Osteoblast (primary cell): Measurements from ENCODE around the gene SPRR3. TPM values are rescaled to one million over a fixed set of nuclear protein-coding genes. Genes with fewer than 3 reads are reported as not detected.

Experiments used
- DNase-seq: peaks from one replicate; pipeline ENCODE4 v3.0.0; 2011; ENCODE audit warnings: low spot score, mixed read lengths; ENCODE audit not compliant: insufficient read length; ENCODE audit errors: missing footprints
- H2AFZ ChIP-seq: 2 replicates; pipeline ENCODE4 v1.6.0; 2011; ENCODE audit warnings: mild to moderate bottlenecking, low read length
- H3K27ac ChIP-seq: 2 replicates; pipeline ENCODE4 v1.5.1; 2011; ENCODE audit warnings: mild to moderate bottlenecking, low read depth, low read length, moderate library complexity
- H3K27me3 ChIP-seq: 2 replicates; pipeline ENCODE4 v1.6.0; 2012; ENCODE audit warnings: mild to moderate bottlenecking, control low read depth, inconsistent platforms, low read length, moderate library complexity; ENCODE audit not compliant: insufficient read depth
- H3K36me3 ChIP-seq: 2 replicates; pipeline ENCODE4 v1.5.1; 2011; ENCODE audit warnings: mild to moderate bottlenecking, low read length, control low read depth, moderate library complexity; ENCODE audit not compliant: insufficient read depth
- H3K4me1 ChIP-seq: 2 replicates; pipeline ENCODE4 v1.5.1; 2011; ENCODE audit warnings: mild to moderate bottlenecking, low read length, control low read depth, moderate library complexity; ENCODE audit not compliant: insufficient read depth
- H3K4me2 ChIP-seq: 2 replicates; pipeline ENCODE4 v1.6.0; 2011; ENCODE audit warnings: mild to moderate bottlenecking, low read length; ENCODE audit not compliant: insufficient read depth
- H3K4me3 ChIP-seq: fragments of 200-600 bp; sonication (generic); 3 replicates; pipeline ENCODE4 v1.5.1; 2012; ENCODE audit warnings: mild to moderate bottlenecking, low read length, inconsistent platforms; ENCODE audit not compliant: insufficient read depth
- H3K79me2 ChIP-seq: 2 replicates; pipeline ENCODE4 v1.6.0; 2012; ENCODE audit warnings: mild to moderate bottlenecking, low read length, control low read depth, inconsistent platforms; ENCODE audit not compliant: insufficient read depth
- H3K9me3 ChIP-seq: 2 replicates; pipeline ENCODE4 v1.5.1; 2011; ENCODE audit warnings: low read depth, low read length, control low read depth
- H4K20me1 ChIP-seq: 2 replicates; pipeline ENCODE4 v1.6.0; 2012; ENCODE audit warnings: mild to moderate bottlenecking, low read length, control low read depth; ENCODE audit not compliant: insufficient read depth
- small RNA-seq: library from RNA; depleted of rRNA; stranded (forward); fragments of <200 nt; gene quantifications from one replicate; pipeline ENCODE3, GENCODE V24; 2012
- total RNA-seq: library from RNA; depleted of rRNA; stranded (reverse); fragments of >200 nt; gene quantifications from 2 replicates; pipeline ENCODE4 v1.2.3, GENCODE V29; 2012
- TF ChIP-seq, protein P1 (sequence below): IDR thresholded peaks from 2 replicates; pipeline ENCODE4 v1.5.1; 2011; ENCODE audit warnings: mild to moderate bottlenecking, low read depth, low read length, moderate library complexity; ENCODE audit errors: extremely low read depth

The SPRR3 gene
- total RNA-seq, 1 donor, result not detected

DNA sequence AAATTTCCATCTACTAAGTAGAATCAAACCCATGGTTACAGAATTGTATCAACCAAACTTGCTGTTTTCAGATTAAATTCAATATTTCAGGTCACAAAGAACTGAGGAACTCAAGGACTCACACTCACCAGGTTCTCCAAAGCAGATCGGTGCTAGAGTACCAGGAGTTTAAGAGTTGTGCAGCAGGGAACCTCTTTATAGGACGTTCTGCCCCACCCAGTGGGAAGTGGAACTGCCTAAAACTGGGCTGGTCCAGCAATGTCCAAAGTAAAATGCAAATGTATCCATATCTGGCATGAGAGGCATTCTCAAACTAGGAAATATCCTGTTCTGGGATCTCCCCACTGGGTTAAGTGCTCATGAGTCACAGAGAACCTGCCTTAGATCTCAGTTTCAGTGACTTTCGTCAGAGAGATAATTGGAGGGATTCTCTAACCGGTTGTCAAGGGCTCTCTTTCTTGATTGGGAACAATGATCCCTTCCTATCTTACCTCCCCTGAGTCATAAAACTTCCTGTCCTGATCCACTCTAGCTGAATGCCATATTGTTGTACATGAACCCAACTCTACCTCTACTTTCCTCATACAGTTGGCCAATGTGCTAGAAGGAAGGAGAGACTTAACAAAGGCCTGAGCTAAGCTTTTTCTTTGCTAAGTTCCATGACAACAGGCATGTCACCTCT, 39.5 kb downstream of the SPRR3 start, which contains the start of gene SPRR2D:
Gene SPRR2D, minus strand, starts transcription at position 171 of the 682 bp plus-strand sequence. CDS start 774 bp downstream, outside the sequence.
- Histone ChIP-seq H3K9me3 (no peaks in the 10 kb centered on the region), H3K27me3 (no peaks in the 10 kb centered on the region), H2AFZ (no peak within 1 kb of the TSS), H3K4me2 (no peak within 1 kb of the TSS), H3K36me3 (no peaks in the 10 kb centered on the region), H3K4me1 (no peaks in the 10 kb centered on the region), H3K4me3 (no peak within 1 kb of the TSS), H3K79me2 (no peaks in the 10 kb centered on the region), H3K27ac (no peak within 1 kb of the TSS), H4K20me1 (no peaks in the 10 kb centered on the region)
- TF ChIP-seq, protein P1, sequence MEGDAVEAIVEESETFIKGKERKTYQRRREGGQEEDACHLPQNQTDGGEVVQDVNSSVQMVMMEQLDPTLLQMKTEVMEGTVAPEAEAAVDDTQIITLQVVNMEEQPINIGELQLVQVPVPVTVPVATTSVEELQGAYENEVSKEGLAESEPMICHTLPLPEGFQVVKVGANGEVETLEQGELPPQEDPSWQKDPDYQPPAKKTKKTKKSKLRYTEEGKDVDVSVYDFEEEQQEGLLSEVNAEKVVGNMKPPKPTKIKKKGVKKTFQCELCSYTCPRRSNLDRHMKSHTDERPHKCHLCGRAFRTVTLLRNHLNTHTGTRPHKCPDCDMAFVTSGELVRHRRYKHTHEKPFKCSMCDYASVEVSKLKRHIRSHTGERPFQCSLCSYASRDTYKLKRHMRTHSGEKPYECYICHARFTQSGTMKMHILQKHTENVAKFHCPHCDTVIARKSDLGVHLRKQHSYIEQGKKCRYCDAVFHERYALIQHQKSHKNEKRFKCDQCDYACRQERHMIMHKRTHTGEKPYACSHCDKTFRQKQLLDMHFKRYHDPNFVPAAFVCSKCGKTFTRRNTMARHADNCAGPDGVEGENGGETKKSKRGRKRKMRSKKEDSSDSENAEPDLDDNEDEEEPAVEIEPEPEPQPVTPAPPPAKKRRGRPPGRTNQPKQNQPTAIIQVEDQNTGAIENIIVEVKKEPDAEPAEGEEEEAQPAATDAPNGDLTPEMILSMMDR, result no peak
- DNase-seq, result peak; percentile 4

DNA sequence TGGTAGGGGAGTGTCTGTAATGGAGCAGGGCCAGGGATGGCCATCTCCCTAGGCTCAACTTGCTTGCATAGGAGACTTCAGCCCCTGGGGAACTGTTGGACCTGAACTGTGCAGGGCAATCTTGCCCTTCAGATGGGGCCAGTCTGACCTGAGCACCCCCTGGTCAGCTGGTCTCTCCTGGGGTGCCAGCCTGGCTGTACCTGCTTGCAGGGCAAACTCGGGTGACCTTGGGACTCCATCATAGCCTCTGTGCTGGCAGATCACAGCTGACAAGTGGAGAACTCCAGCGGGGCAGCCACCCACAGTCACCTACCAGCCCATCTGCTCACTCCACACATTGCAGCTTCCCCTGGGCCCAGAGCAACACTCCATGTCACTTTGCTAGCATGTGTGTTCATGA, 47.7 kb downstream of the SPRR3 start:
- no peak overlapping the region for H2AFZ ChIP-seq
- no peak overlapping the region for H3K4me2 ChIP-seq
- no peak for DNase-seq
- no peaks in the 10 kb centered on the region for H3K27me3 ChIP-seq
- no peaks in the 10 kb centered on the region for H3K4me1 ChIP-seq
- H3K36me3 ChIP-seq, result no peaks in the 10 kb centered on the region
- TF ChIP-seq, protein P1, result no peak
- no peak overlapping the region for H3K27ac ChIP-seq
- no peaks in the 10 kb centered on the region for H3K9me3 ChIP-seq
- no peaks in the 10 kb centered on the region for H3K79me2 ChIP-seq
- H4K20me1 ChIP-seq, result no peaks in the 10 kb centered on the region
- H3K4me3 ChIP-seq, result no peak overlapping the region

Small RNAs within 50 kb of the gene (small RNA-seq; reads per million reads assigned to genes)
- gene AL356867.1 (not detected), gene RF00322 (not detected), gene SPRR1A (not detected)

Other genes starting within 250 kb of the SPRR3 start
- not detected in 2 replicates for gene KPRP, start 243.7 kb upstream of the SPRR3 start, total RNA-seq
- not detected in 2 replicates for gene LCE1F, start 226.6 kb upstream of the SPRR3 start, total RNA-seq
- not detected in 2 replicates for gene LCE1E, start 215.5 kb upstream of the SPRR3 start, total RNA-seq
- gene LCE1D, start 205.0 kb upstream of the SPRR3 start, total RNA-seq, result not detected in 2 replicates
- not detected in 2 replicates for gene LCE1C, start 195.1 kb upstream of the SPRR3 start, total RNA-seq
- gene LCE1B, start 189.8 kb upstream of the SPRR3 start, total RNA-seq, result not detected in 2 replicates
- not detected in 2 replicates for gene LCE1A, start 174.3 kb upstream of the SPRR3 start, total RNA-seq
- gene LCE6A, start 158.9 kb upstream of the SPRR3 start, total RNA-seq, result not detected in 2 replicates
- not detected in 2 replicates for gene LCE7A, start 141.8 kb upstream of the SPRR3 start, total RNA-seq
- gene SMCP, start 123.4 kb upstream of the SPRR3 start, total RNA-seq, result not detected in 2 replicates
- gene IVL, start 93.2 kb upstream of the SPRR3 start, total RNA-seq, result not detected in 2 replicates
- gene SPRR5, start 54.5 kb upstream of the SPRR3 start, total RNA-seq, result not detected in 2 replicates
- not detected in 2 replicates for gene SPRR4, start 31.1 kb upstream of the SPRR3 start, total RNA-seq
- not detected in 2 replicates for gene SPRR1A, start 17.7 kb upstream of the SPRR3 start, total RNA-seq
- gene SPRR1B, start 29.5 kb downstream of the SPRR3 start, total RNA-seq, result not detected in 2 replicates
- not detected in 2 replicates for gene SPRR2D, start 39.4 kb downstream of the SPRR3 start, total RNA-seq
- not detected in 2 replicates for gene SPRR2A, start 55.8 kb downstream of the SPRR3 start, total RNA-seq
- gene SPRR2B, start 69.9 kb downstream of the SPRR3 start, total RNA-seq, result not detected in 2 replicates
- gene SPRR2E, start 92.8 kb downstream of the SPRR3 start, total RNA-seq, result not detected in 2 replicates
- not detected in 2 replicates for gene SPRR2F, start 111.8 kb downstream of the SPRR3 start, total RNA-seq
- not detected in 2 replicates for gene SPRR2G, start 149.1 kb downstream of the SPRR3 start, total RNA-seq
- gene LELP1, start 201.7 kb downstream of the SPRR3 start, total RNA-seq, result not detected in 2 replicates
- gene PRR9, start 215.8 kb downstream of the SPRR3 start, total RNA-seq, result not detected in 2 replicates